NCI-H2196 treated with DMSO at 0.1 percent for 48 hours (cell line): ENCODE results near the gene FKBP6.
"Not testable (repeated sequence)": the region's sequence is repeated elsewhere in the genome, so short reads cannot be mapped to it uniquely, and the experiment has no call there.

Experiments
- DNase-seq: peaks from one replicate; lab custom pipeline; 2025; ENCODE audit not compliant: unreplicated experiment; lab: John Stamatoyannopoulos, UW

The FKBP6 gene

GRCh38 chr7:73323434-73324080 is 4.4 kb upstream of the FKBP6 start:
- DNase-seq = not testable (repeated sequence)

GRCh38 chr7:73324081-73324845 is 3.7 kb upstream of the FKBP6 start:
- peak; percentile 35 for DNase-seq

DNA sequence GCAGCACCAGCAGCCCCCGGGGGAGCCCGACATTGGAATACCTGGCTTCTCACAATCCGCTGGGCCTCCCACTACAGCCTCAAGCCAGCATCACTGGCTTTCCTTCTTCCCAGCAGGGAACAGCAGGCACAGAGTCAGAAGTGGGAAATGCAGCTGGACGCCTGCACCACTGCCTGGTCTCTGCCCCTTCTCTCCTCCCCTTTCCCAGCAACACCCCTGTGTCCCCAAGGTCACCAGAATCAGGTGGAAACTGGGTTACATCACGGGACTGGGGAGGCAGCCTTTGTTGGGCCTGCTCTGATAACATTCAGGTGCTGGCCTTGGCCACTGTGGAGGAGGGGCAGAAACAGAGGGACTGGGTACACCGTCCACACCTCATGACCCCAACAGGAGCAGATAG is 2.5 kb upstream of the FKBP6 start:
- DNase-seq = not testable (repeated sequence)

- not testable (repeated sequence) for DNase-seq
These were observed 512 bp upstream of the FKBP6 start for GRCh38 chr7:73327449-73327848.

GRCh38 chr7:73328696-73329095 is 735 bp downstream of the FKBP6 start:
- no peak for DNase-seq

DNA sequence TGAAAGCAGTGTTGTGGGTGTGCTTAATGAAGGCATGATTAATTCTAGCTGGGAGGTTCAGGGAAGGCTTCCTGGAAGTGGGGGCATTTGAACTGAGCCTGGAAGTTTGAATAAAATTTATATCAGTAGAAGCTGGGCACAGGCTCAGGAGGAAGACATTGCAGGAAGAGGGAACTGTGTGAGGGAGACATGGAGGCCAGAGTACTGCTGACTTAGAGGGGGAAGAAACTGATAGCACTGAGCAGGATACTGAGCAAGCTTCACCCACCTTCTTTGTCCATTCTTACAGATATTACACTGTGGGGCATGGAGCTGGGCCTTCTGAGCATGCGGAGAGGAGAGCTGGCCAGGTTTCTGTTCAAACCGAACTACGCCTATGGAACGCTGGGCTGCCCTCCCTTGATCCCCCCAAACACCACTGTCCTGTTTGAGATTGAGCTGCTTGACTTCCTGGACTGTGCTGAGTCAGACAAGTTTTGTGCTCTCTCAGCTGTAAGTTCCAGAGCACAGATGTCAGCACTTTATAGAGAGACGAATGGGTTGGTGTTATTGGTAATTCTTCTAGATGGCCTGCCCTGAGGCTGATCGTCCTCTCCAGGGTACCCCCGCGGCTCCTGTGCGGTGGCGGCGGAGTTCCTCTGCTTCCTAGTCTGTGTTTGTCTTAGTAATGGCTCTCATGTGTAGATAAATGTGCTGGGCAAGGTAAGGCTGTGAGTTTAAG is 2.1 kb downstream of the FKBP6 start:
- DNase-seq = no peak

- DNase-seq = no peak
These were observed 2.8 kb downstream of the FKBP6 start for GRCh38 chr7:73330772-73331171.

GRCh38 chr7:73332447-73332846 is 4.5 kb downstream of the FKBP6 start:
- no peak for DNase-seq

- DNase-seq = no peak
These were observed 10.4 kb downstream of the FKBP6 start for GRCh38 chr7:73338321-73338720.

DNA sequence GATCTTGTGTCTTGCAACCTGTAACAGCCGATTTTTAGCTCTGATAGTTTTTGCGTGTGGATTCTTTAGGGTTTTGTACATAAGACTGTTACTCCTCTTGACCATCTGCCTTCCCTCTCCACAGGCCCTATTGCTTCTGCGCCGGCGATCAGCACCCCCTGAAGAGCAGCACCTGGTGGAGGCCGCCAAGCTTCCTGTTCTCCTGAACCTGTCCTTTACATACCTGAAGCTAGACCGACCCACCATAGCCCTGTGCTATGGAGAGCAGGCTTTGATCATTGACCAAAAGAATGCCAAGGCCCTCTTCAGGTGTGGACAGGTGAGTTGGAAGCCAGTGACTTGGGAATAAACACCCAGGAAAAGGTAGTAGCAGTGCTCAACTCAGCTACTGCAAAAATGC is 12.6 kb downstream of the FKBP6 start:
- DNase-seq = no peak

- no peak for DNase-seq
These were observed 13.9 kb downstream of the FKBP6 start for GRCh38 chr7:73341877-73342276.

DNA sequence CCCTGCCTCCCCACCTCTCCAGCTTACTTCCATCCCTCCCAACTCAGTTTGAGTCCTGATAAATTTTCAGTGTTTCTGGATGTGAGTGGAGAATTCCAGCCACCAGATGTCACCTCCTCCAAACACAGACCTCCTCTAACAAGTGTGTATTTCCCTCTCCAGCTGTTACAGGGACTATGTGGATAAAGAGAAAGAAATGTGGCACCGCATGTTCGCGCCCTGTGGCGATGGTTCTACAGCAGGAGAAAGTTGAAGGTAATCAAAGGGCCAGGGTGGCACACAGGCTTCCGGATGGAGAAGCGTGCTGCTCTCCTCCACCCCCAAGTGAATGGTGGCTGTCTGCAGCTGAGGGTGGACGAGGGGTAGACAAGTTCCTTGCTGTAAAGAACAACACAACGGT is 14.7 kb downstream of the FKBP6 start:
- peak; percentile 39 for DNase-seq

DNA sequence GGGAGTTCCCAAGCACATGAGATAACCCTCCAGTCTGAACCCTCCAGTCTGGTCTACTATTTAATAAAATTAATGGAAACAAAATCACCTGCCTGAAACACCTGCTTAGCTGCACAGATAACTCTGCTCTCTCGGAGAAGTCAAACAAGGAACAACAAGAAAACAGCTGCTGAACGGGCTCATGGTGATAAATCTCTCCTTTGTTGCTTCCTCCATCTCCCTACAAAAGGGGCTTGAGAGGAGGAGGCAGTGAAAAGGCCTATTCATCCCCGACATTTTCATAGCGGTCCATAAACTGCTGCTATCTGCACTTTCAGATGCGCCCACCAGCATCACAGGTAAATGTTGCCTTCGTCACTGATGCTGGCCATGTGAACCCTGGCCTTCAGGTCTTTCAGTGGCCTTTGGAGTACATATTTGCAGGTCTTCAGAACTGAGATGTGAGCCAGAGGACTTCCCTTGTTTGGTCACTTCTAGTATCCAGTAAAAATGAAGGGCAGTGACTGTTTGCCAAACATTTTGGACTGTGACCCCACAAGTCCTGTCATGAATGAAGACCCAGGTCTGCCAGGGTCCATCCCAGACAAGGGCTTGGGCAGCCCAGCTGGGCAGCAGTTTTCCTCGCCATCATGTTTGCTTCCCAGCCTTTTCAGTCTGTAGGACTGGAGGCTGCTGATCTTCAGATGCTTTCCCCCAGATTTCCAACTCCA is 15.9 kb downstream of the FKBP6 start:
- DNase-seq = no peak

DNA sequence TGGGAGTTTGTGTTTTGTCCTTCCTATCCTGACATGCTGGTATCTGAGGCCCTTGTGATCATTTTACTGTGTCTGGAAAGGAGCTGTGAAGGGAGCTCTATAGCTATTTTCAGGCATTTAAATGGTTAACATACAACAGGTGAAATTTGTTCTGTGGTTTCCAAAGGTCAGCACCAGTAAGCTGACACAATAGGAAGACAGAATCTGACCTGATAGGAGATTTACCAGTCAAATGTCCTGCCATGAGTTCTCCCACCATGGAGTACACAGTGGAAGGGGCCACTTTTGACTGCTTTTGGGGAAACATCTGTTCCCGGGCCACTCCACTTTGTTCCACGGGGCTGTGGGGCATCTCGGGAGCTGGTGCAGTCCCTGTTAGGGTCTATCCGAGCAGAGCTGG is 17.6 kb downstream of the FKBP6 start:
- no peak for DNase-seq

- no peak for DNase-seq
These were observed 18.0 kb downstream of the FKBP6 start for GRCh38 chr7:73345951-73346350.

GRCh38 chr7:73349763-73350162 is 21.8 kb downstream of the FKBP6 start:
- DNase-seq = no peak

DNA sequence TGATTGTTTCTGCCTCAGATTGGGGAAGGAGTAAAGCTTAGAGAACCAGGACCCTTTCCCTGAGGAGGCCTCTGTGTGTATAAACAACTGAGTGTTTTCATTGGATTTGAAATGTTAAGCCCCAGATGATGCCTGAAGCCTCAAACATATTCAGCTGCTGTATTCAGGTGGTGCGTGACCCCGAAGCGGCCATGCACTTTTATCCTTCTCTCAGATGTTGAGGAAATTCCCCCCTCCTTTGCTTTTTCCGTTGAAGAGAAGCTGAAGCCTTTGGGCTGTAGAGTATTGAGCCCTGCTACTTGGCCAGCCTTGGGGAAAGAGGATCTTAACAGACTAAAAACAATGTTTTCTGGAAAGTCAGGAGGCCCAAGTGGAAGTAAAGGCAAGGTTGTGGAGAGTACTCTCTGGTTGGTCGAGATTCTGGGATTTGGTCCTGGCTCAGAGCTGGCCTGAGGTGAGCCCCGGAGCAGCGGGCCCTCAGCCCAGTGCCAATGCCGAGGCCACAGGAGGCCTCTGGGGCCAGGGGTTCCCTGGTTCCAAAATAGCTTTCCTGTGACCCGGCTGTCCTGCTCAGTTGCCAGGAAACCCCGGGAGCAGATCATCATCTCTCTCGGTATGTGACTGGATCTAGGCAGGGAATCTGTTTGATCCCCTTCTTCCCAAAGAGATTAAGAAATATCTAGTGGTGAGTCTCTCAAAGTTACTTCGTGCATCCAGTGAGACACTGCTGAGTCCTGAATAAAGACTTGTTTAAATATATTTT is 22.5 kb downstream of the FKBP6 start:
- DNase-seq = no peak

DNA sequence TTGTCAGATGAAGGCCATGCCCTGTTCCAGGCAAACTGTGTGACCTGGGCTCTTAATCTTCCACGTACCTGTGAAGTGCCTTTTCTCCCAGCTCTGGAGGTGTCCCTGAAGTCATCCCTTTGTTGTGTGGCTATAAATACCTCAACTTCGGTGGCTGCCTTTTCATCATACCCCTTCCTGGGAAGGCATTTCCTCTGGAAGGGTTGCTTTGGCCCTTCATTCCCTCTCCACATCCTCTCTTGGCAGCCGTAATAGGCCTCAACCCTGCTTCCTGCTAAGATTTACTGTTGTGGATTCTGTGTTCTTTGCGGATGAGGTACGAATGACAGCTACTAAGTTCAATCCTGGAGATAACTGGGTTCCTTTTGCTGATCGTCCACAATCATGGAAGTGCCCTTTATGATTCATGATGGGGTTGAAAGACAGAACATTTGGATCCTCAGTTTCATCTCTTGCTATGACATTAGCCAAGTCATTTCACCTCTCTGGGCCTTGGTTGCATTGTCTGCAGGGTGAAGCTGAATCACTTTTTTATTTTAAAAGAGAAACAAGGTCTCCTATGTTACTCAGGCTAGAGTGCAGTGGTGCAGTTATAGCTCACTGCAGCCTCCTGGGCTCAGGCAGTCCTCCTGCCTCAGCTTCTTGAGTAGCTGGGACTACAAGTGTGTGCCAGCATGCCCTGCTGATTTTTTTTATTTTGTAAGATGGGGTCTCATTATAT is 23.6 kb downstream of the FKBP6 start:
- no peak for DNase-seq

DNA sequence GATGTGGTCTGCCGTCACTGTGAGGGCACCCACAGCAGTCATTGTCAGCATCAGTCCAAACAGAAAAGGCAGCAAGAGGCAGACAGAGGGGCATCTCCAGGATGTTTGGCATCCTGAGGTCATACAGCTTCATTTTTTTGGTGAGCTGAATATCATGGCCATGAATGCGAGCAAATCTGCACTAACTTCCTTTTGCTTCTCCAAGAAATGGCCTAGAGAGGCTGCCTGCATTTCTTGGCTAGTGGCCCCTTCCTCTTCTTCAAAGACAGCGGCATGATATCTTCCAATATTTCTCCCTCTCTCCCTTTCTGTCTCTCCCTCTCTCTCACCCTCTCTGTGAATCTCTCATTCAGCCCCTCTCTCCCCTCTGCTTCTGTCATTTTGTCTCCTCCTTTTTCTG is 24.8 kb downstream of the FKBP6 start:
- no peak for DNase-seq

GRCh38 chr7:73353243-73353642 is 25.3 kb downstream of the FKBP6 start:
- DNase-seq = no peak
